PC-9 (cell line): ENCODE results near the gene NUDT7.

Experiments used
- EZH2 ChIP-seq: fragments of 200-600 bp; sonication (generic); IDR thresholded peaks from 2 replicates; pipeline ENCODE4 v1.8.0; 2017; ENCODE audit warnings: antibody characterized with exemption, low read depth
- TF ChIP-seq, protein P1 (sequence below): fragments of 200-600 bp; sonication (generic); conservative IDR thresholded peaks from 2 replicates; pipeline ENCODE4 v1.6.1; 2017; ENCODE audit warnings: mixed run types, antibody characterized with exemption, mild to moderate bottlenecking, moderate library complexity

DNA sequence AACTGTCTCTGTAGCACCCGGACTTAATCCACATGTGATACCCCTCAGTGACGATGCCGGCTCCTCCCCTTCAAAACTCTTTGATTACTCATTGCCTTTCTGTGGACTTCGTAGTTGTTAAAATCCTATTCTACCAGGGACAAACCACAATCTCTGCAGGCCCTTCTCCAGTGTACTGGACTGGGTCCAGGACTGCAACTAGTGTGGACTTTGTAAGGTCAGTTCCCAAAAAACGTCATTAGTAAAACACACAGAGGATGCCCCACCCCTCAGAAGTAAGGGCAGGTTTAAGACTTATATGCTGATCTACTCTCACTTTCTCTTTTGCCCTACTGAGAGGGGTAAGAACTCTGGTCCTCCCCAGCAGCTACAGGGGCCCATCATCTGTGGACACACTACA is 10.5 kb upstream of the NUDT7 start:
- TF ChIP-seq, protein P1, sequence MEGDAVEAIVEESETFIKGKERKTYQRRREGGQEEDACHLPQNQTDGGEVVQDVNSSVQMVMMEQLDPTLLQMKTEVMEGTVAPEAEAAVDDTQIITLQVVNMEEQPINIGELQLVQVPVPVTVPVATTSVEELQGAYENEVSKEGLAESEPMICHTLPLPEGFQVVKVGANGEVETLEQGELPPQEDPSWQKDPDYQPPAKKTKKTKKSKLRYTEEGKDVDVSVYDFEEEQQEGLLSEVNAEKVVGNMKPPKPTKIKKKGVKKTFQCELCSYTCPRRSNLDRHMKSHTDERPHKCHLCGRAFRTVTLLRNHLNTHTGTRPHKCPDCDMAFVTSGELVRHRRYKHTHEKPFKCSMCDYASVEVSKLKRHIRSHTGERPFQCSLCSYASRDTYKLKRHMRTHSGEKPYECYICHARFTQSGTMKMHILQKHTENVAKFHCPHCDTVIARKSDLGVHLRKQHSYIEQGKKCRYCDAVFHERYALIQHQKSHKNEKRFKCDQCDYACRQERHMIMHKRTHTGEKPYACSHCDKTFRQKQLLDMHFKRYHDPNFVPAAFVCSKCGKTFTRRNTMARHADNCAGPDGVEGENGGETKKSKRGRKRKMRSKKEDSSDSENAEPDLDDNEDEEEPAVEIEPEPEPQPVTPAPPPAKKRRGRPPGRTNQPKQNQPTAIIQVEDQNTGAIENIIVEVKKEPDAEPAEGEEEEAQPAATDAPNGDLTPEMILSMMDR = no peak
- no peak for TF ChIP-seq EZH2
